Peyer's patch (tissue), 4 donors: ENCODE measurements around the gene PRDM15.

ENCODE experiments used
- CTCF ChIP-seq, 6 experiments: fragments of 450-650 bp in 4 of 6; fragments of 200-600 bp in 2 of 6; sonication (generic) in 1 of 6; IDR thresholded peaks; one replicate each; pipeline ENCODE4 v1.5.1; 2017 to 2019; ENCODE audit warnings: antibody characterized with exemption in 6 of 6, mild to moderate bottlenecking in 3 of 6, moderate library complexity in 1 of 6
- POLR2A ChIP-seq, 2 donors: fragments of 450-650 bp; IDR thresholded peaks; one replicate each; pipeline ENCODE4 v1.5.1; 2017; ENCODE audit warnings: antibody characterized with exemption in 2 of 2, mild to moderate bottlenecking in 2 of 2, moderate library complexity in 2 of 2

- no peak for TF ChIP-seq CTCF (IDR thresholded peaks at IDR 0.05)
- TF ChIP-seq POLR2A (IDR thresholded peaks at IDR 0.05), result no peak
These were observed 120.6 kb downstream of the PRDM15 start for GRCh38 chr21:41758550-41758949.
